Mammary epithelial cell (primary cell): ENCODE data around the gene SIK3.

Source experiments
- CTCF ChIP-seq, 2 donors: IDR thresholded peaks in 1 of 2; conservative IDR thresholded peaks in 1 of 2; 2 replicates each; pipeline ENCODE4 v1.5.1; 2011 to 2012; ENCODE audit warnings: inconsistent platforms in 2 of 2, low read length in 2 of 2, mild to moderate bottlenecking in 2 of 2, control low read depth in 1 of 2, low read depth in 1 of 2; ENCODE audit not compliant: insufficient read depth in 1 of 2; ENCODE audit errors: extremely low read depth in 1 of 2
- EZH2 ChIP-seq: IDR thresholded peaks from 2 replicates; pipeline ENCODE4 v1.6.1; 2012; ENCODE audit warnings: low read length, inconsistent platforms, borderline replicate concordance

GRCh38 chr11:116958246-116958645, 140.0 kb downstream of the SIK3 start:
- TF ChIP-seq CTCF (conservative IDR thresholded peaks at IDR 0.05 in 1 of 2, IDR thresholded peaks at IDR 0.05 in 1 of 2; ENCODE audit: extremely low read depth in 1 of 2, insufficient read depth in 1 of 2, low read depth in 1 of 2, low read length in 2 of 2) (no peak), EZH2 (no peak)
